ENCODE data around the gene P2RY2. TPM values are rescaled to one million over a fixed set of nuclear protein-coding genes. Genes with fewer than 3 reads are reported as not detected.
A peak's percentile ranks its signal among the peaks of the same experiment; 100 is the strongest.

Gene P2RY2
- total RNA-seq, 2 experiments from 2014 or later, result not detected

DNA sequence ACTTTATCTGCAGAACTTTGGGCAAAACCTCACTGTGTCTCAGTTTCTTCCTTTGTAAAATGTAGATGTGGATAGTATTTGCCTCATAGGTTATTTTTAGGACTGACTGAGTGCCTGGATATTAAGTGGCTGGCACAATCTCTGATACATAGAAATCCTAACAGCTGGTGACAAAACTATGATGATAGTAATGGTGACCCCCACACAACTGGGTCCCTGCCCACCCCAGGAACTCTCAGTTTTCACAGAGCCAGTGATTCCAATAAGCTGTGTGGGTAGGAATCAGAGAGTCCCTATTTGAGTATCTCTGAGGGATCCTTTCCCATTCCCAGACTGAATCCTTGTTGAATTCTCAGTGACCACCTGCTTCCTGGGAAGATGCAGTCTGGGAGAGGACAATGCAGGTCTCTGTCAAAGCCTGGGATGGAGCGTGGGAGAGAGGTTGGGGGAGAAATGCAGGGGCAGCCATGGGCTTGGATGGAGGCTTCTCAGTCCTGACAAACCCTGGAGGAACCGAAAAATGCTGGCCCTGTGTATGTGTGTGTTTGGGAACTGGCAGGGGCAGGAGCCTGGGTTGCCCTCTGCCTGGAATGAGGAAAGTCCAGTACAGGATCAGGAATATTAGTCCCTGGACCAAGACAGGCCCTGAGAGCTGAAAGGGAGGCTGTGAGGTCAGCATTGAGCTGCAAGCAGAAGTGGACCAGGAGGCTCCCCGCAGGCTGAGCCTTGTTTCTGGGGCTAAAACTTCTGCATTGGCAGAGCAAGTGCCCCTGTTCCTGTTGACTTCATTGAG, 48.0 kb downstream of the P2RY2 start:
- no peak overlapping the region for H3K4me3 ChIP-seq (ENCODE audit: low read length)
- H3K27me3 ChIP-seq (ENCODE audit: control insufficient read depth in 1 of 2, insufficient read depth in 2 of 2, low read length in 2 of 2), result peaks cover 19 to 24% of the 10 kb centered on the region in 2 experiments
- ATAC-seq (ENCODE audit: poor library complexity) (no peak), DNase-seq (no peak)
- no peaks in the 10 kb centered on the region for H3K36me3 Mint-ChIP-seq (ENCODE audit: low read depth)
- ChIA-PET POLR2A (no interaction called here), CTCF (no interaction called here)
- H3K27ac ChIP-seq (ENCODE audit: low read depth in 1 of 2, low read length in 2 of 2), result no peak overlapping the region
- no peaks in the 10 kb centered on the region for H3K4me1 Mint-ChIP-seq (ENCODE audit: low read depth)
- peaks cover 54% of the 10 kb centered on the region for H3K27me3 Mint-ChIP-seq
- H3K4me1 ChIP-seq (ENCODE audit: insufficient read depth, low read length), result no peaks in the 10 kb centered on the region
- H3K9me3 ChIP-seq (ENCODE audit: control insufficient read depth in 1 of 2, insufficient read depth in 1 of 2, low read length in 2 of 2), result peaks cover 0 to 5% of the 10 kb centered on the region in 2 experiments
- no peaks in the 10 kb centered on the region for H3K36me3 ChIP-seq (ENCODE audit: insufficient read depth, low read length)
- H3K4me3 Mint-ChIP-seq, result no peak overlapping the region
- no peak overlapping the region for H3K27ac Mint-ChIP-seq
- no peaks in the 10 kb centered on the region for H3K9me3 Mint-ChIP-seq
- intact Hi-C loops (cut with DNase I, micrococcal nuclease), result no loop called here
- TF ChIP-seq, protein P1, sequence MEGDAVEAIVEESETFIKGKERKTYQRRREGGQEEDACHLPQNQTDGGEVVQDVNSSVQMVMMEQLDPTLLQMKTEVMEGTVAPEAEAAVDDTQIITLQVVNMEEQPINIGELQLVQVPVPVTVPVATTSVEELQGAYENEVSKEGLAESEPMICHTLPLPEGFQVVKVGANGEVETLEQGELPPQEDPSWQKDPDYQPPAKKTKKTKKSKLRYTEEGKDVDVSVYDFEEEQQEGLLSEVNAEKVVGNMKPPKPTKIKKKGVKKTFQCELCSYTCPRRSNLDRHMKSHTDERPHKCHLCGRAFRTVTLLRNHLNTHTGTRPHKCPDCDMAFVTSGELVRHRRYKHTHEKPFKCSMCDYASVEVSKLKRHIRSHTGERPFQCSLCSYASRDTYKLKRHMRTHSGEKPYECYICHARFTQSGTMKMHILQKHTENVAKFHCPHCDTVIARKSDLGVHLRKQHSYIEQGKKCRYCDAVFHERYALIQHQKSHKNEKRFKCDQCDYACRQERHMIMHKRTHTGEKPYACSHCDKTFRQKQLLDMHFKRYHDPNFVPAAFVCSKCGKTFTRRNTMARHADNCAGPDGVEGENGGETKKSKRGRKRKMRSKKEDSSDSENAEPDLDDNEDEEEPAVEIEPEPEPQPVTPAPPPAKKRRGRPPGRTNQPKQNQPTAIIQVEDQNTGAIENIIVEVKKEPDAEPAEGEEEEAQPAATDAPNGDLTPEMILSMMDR (IDR thresholded peaks at IDR 0.05), result no peak

DNA sequence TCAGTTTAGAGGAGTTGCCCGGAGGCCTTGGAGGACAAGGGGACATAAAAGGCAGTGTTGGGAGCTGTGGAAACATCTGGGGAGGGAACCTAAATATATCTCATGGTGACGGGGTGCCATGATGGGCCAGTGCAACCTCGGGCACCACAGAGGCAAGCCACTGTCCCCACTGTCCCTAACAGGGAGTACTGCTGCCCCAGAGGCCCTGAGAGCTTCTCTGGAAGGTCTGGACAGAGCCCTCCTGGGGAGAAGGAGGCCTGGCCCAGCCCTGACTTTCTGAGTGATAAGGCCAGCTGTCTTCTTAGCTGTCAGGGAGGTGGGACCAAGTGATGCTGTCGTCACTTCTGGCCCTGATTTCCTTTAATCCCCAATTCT, 48.6 kb downstream of the P2RY2 start:
- no peak overlapping the region for H3K4me3 Mint-ChIP-seq
- no peaks in the 10 kb centered on the region for H3K4me1 Mint-ChIP-seq (ENCODE audit: low read depth)
- H3K4me1 ChIP-seq (ENCODE audit: insufficient read depth, low read length), result no peaks in the 10 kb centered on the region
- peaks cover 0 to 5% of the 10 kb centered on the region in 2 experiments for H3K9me3 ChIP-seq (ENCODE audit: control insufficient read depth in 1 of 2, insufficient read depth in 1 of 2, low read length in 2 of 2)
- TF ChIP-seq, protein P1 (IDR thresholded peaks at IDR 0.05), result no peak
- peaks cover 55% of the 10 kb centered on the region for H3K27me3 Mint-ChIP-seq
- H3K27ac ChIP-seq (ENCODE audit: low read depth in 1 of 2, low read length in 2 of 2), result no peak overlapping the region
- no peaks in the 10 kb centered on the region for H3K36me3 Mint-ChIP-seq (ENCODE audit: low read depth)
- DNase-seq (peak in 1 of 14 experiments; percentile 26), ATAC-seq (ENCODE audit: poor library complexity) (no peak)
- H3K36me3 ChIP-seq (ENCODE audit: insufficient read depth, low read length), result no peaks in the 10 kb centered on the region
- POLR2A ChIA-PET, result no interaction called here
- peaks cover 19 to 24% of the 10 kb centered on the region in 2 experiments for H3K27me3 ChIP-seq (ENCODE audit: control insufficient read depth in 1 of 2, insufficient read depth in 2 of 2, low read length in 2 of 2)
- H3K9me3 Mint-ChIP-seq, result no peaks in the 10 kb centered on the region
- no peak overlapping the region for H3K4me3 ChIP-seq (ENCODE audit: low read length)
- intact Hi-C loops (cut with DNase I, micrococcal nuclease), result no loop called here
- H3K27ac Mint-ChIP-seq, result no peak overlapping the region
- CTCF ChIA-PET, result no interaction called here

DNA sequence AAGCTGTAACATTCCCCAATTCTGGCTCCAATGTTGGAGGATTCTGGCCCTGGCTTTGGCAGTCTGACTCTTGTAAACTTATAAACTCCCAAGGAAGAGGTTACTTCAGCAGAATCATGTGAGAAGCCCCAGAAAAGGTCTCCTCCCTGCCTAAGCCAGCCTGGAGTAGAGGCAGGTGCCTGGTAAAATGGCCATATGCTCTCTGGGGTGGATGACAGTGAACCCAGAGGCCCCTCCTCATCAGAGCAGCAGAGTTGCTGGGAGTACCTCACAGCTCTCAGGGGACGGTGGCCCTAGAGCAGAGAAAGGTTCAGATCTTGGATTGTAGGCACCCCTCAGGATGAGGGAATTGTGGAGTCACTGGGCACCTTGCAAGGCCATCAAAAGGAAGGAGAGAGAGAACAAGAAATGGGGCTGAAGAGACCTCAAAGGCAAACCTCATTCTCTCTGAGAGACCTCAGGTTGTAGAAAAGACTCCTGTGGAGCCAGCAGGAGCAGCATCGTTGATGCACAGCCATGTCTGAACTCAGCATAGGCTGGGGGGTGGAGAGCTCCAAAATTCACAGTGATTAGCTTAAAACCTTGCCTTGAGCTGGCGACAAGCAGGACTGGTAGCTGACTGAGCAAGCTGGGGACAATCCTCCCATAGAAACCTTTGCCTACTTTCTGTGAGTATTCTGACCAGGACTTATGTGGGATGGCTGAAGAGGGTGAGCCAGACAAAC, 49.2 kb downstream of the P2RY2 start:
- Histone ChIP-seq H3K9me3 (ENCODE audit: control insufficient read depth in 1 of 2, insufficient read depth in 1 of 2, low read length in 2 of 2) (peaks cover 0 to 5% of the 10 kb centered on the region in 2 experiments), H3K27ac (ENCODE audit: low read depth in 1 of 2, low read length in 2 of 2) (no peak overlapping the region), H3K4me3 (ENCODE audit: low read length) (no peak overlapping the region), H3K27me3 (ENCODE audit: control insufficient read depth in 1 of 2, insufficient read depth in 2 of 2, low read length in 2 of 2) (peaks cover 19 to 24% of the 10 kb centered on the region in 2 experiments), H3K4me1 (ENCODE audit: insufficient read depth, low read length) (no peaks in the 10 kb centered on the region), H3K36me3 (ENCODE audit: insufficient read depth, low read length) (no peaks in the 10 kb centered on the region)
- H3K9me3 Mint-ChIP-seq, result no peaks in the 10 kb centered on the region
- no peaks in the 10 kb centered on the region for H3K4me1 Mint-ChIP-seq (ENCODE audit: low read depth)
- peak in 1 of 14 experiments; percentile 4 for DNase-seq
- ChIA-PET POLR2A (no interaction called here), CTCF (no interaction called here)
- no peak overlapping the region for H3K4me3 Mint-ChIP-seq
- intact Hi-C loops (cut with DNase I, micrococcal nuclease), result no loop called here
- ATAC-seq (ENCODE audit: poor library complexity), result no peak
- H3K27ac Mint-ChIP-seq, result no peak overlapping the region
- peaks cover 49% of the 10 kb centered on the region for H3K27me3 Mint-ChIP-seq
- TF ChIP-seq, protein P1 (IDR thresholded peaks at IDR 0.05), result no peak
- H3K36me3 Mint-ChIP-seq (ENCODE audit: low read depth), result no peaks in the 10 kb centered on the region
